Measurements from ENCODE around the gene MTCL1.
A peak's percentile ranks its signal among the peaks of the same experiment; 100 is the strongest.

Gene MTCL1

DNA sequence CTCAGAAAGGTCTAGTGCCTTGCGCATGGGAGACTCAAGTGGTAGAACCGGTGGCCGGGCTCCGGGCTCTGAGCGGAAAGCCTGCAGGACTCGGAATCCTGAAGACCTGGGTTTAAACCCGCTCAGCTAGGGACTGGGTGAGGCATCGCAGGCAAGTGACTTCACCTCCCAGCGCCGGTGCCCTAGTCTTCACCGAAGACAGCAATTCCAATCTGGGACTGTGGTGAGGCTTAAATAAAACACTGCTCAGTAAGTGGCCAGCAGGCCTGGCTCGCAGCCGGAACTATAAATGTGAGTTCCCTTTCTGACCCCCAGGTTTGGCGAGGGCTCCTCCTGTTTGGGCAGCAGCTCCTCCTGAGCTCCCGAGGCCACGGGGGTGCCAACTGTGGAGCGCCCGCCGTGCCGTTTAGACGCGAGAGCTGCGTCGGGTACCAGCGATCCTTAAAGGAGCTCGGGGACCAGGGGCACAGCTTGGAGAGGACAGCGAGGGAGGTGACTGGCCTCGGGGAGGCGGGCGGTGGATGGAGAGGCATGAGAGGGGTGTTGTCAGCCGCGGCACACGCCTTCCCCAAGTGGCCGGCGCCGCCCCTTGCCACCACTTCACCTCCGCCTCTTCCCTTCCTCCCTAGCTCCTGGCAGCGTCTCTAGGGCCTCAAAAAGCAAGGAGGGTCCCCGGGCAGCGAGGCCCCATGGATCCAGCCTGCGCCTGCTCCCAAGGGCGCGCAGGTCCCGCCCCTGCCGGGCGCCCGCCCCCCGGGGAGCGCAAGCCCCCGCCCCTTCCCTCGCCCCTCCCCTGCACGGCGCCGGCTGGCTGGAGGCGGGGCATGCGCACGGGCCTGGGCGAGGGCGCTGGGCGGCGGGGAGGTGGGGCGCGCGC, 757 bp upstream of the MTCL1 start:
- Histone ChIP-seq H3K36me3 (ENCODE audit: control insufficient read depth, insufficient read depth, low read length) (no peaks in the 10 kb centered on the region), H3K27me3 (ENCODE audit: control insufficient read depth, insufficient read depth, low read length) (peaks cover 21% of the 10 kb centered on the region), H3K9ac (ENCODE audit: low read depth, low read length) (no peak overlapping the region), H3K9me3 (ENCODE audit: control insufficient read depth, insufficient read depth, low read length) (no peaks in the 10 kb centered on the region), H3K27ac (ENCODE audit: low read depth, low read length) (peak overlapping the region; percentile 12), H3K4me1 (ENCODE audit: control insufficient read depth, insufficient read depth, low read length) (peaks cover 32% of the 10 kb centered on the region), H3K4me3 (ENCODE audit: low read depth, low read length) (peak overlapping the region; percentile 78)

GRCh38 chr18:8705961-8706790, 820 bp downstream of the MTCL1 start:
- peaks cover 32% of the 10 kb centered on the region for H3K4me1 ChIP-seq (ENCODE audit: control insufficient read depth, insufficient read depth, low read length)
- H3K9ac ChIP-seq (ENCODE audit: low read depth, low read length) = peak overlapping the region; percentile 63

DNA sequence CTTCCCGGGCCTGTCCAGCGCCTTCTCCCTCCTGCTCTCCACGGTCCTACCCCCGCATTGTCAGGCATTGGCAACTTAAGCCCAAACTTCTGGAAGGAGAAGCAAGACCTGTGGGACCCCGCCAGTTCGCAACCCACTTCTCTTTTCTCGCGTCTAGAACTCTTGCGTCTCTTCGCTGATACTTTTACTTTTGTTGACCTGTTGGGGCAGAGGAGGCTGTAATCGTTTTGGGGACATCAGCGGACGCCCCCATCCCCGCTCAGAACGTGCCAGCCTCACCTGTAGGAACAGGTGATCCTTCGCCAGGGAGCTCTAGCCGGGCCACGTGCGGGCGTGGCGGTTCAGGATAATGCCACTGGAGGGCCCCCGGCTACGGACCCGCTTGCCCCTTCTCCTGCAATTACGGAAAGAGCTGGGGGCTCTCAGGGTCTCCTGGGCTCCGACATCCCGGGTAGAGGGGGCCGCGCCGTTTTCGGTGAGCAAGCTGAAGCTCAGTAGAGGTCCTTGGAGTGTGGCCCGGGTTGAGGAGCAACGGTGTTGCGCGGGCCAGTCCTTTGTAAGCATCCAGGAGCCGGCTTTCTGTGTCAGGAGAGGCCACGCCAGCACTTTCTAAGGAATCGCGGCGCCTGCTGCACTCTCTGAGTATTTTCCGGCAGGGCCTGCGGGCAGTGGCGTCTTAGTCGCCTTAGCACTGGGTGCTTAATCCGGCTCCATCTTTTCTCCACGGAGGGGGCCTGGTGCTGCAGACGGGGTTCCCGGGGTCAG, 1.6 kb downstream of the MTCL1 start:
- H3K36me3 ChIP-seq (ENCODE audit: control insufficient read depth, insufficient read depth, low read length) = no peaks in the 10 kb centered on the region
- peak overlapping the region; percentile 21 for H3K27ac ChIP-seq (ENCODE audit: low read depth, low read length)
- peak overlapping the region; percentile 64 for H3K4me3 ChIP-seq (ENCODE audit: low read depth, low read length)
- H3K27me3 ChIP-seq (ENCODE audit: control insufficient read depth, insufficient read depth, low read length) = peaks cover 21% of the 10 kb centered on the region
- peak overlapping the region; percentile 63 for H3K9ac ChIP-seq (ENCODE audit: low read depth, low read length)
- no peaks in the 10 kb centered on the region for H3K9me3 ChIP-seq (ENCODE audit: control insufficient read depth, insufficient read depth, low read length)
- peaks cover 32% of the 10 kb centered on the region for H3K4me1 ChIP-seq (ENCODE audit: control insufficient read depth, insufficient read depth, low read length)

More at GRCh38 chr18:8705961-8706790, 820 bp downstream of the MTCL1 start:
- Histone ChIP-seq H3K27ac (ENCODE audit: low read depth, low read length) (no peak overlapping the region), H3K4me3 (ENCODE audit: low read depth, low read length) (peak overlapping the region; percentile 64), H3K9me3 (ENCODE audit: control insufficient read depth, insufficient read depth, low read length) (no peaks in the 10 kb centered on the region), H3K27me3 (ENCODE audit: control insufficient read depth, insufficient read depth, low read length) (peaks cover 21% of the 10 kb centered on the region), H3K36me3 (ENCODE audit: control insufficient read depth, insufficient read depth, low read length) (no peaks in the 10 kb centered on the region)

- Histone ChIP-seq H3K36me3 (ENCODE audit: control insufficient read depth, insufficient read depth, low read length) (no peaks in the 10 kb centered on the region), H3K9me3 (ENCODE audit: control insufficient read depth, insufficient read depth, low read length) (no peaks in the 10 kb centered on the region), H3K4me3 (ENCODE audit: low read depth, low read length) (peak overlapping the region; percentile 64), H3K27me3 (ENCODE audit: control insufficient read depth, insufficient read depth, low read length) (peaks cover 19% of the 10 kb centered on the region), H3K27ac (ENCODE audit: low read depth, low read length) (peak overlapping the region; percentile 21), H3K9ac (ENCODE audit: low read depth, low read length) (peak overlapping the region; percentile 63), H3K4me1 (ENCODE audit: control insufficient read depth, insufficient read depth, low read length) (peaks cover 39% of the 10 kb centered on the region)
These were observed 2.4 kb downstream of the MTCL1 start for GRCh38 chr18:8707556-8708300.

DNA sequence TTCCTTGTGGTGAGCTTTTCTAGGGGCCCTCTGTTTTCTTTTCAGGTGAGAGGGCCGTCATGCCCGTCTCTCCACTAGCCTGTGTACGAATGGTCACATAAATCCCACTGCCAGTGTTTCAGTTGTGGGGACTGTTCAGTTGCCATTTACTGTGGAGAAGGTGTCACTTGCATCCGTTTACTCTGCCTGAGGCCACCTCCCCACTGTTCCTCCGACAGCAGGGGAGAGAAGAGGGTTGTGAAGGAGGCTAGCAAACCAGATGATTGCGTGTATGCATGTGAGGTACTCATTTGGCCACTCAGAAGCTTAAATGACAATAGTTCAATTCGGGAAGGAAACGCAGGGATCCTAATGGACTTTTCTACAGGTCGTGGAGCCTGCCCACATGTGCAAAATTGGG, 3.3 kb downstream of the MTCL1 start:
- H3K9me3 ChIP-seq (ENCODE audit: control insufficient read depth, insufficient read depth, low read length) = no peaks in the 10 kb centered on the region
- no peak overlapping the region for H3K9ac ChIP-seq (ENCODE audit: low read depth, low read length)
- peaks cover 13% of the 10 kb centered on the region for H3K27me3 ChIP-seq (ENCODE audit: control insufficient read depth, insufficient read depth, low read length)
- H3K4me1 ChIP-seq (ENCODE audit: control insufficient read depth, insufficient read depth, low read length) = peaks cover 38% of the 10 kb centered on the region
- no peak overlapping the region for H3K27ac ChIP-seq (ENCODE audit: low read depth, low read length)
- H3K36me3 ChIP-seq (ENCODE audit: control insufficient read depth, insufficient read depth, low read length) = no peaks in the 10 kb centered on the region
- no peak overlapping the region; the same call in 1 of the 2 replicates for H3K4me3 ChIP-seq (ENCODE audit: low read depth, low read length)

GRCh38 chr18:8709248-8710059, 4.1 kb downstream of the MTCL1 start:
- Histone ChIP-seq H3K27me3 (ENCODE audit: control insufficient read depth, insufficient read depth, low read length) (peaks cover 8% of the 10 kb centered on the region; the same call in 1 of the 2 replicates), H3K4me3 (ENCODE audit: low read depth, low read length) (no peak overlapping the region), H3K4me1 (ENCODE audit: control insufficient read depth, insufficient read depth, low read length) (peaks cover 34% of the 10 kb centered on the region), H3K36me3 (ENCODE audit: control insufficient read depth, insufficient read depth, low read length) (no peaks in the 10 kb centered on the region; the same call in 1 of the 2 replicates), H3K9me3 (ENCODE audit: control insufficient read depth, insufficient read depth, low read length) (no peaks in the 10 kb centered on the region), H3K9ac (ENCODE audit: low read depth, low read length) (no peak overlapping the region), H3K27ac (ENCODE audit: low read depth, low read length) (no peak overlapping the region)

- peaks cover 6% of the 10 kb centered on the region for H3K36me3 ChIP-seq (ENCODE audit: control insufficient read depth, insufficient read depth, low read length)
- H3K27me3 ChIP-seq (ENCODE audit: control insufficient read depth, insufficient read depth, low read length) = peaks cover 4% of the 10 kb centered on the region; the same call in 1 of the 2 replicates
- peaks cover 50% of the 10 kb centered on the region for H3K4me1 ChIP-seq (ENCODE audit: control insufficient read depth, insufficient read depth, low read length)
- H3K4me3 ChIP-seq (ENCODE audit: low read depth, low read length) = no peak overlapping the region
- H3K27ac ChIP-seq (ENCODE audit: low read depth, low read length) = no peak overlapping the region
- H3K9ac ChIP-seq (ENCODE audit: low read depth, low read length) = no peak overlapping the region
- no peaks in the 10 kb centered on the region for H3K9me3 ChIP-seq (ENCODE audit: control insufficient read depth, insufficient read depth, low read length)
These were observed 6.4 kb downstream of the MTCL1 start for GRCh38 chr18:8711736-8712135.

GRCh38 chr18:8713691-8714090, 8.3 kb downstream of the MTCL1 start:
- H3K27ac ChIP-seq (ENCODE audit: low read depth, low read length) = no peak overlapping the region
- H3K9me3 ChIP-seq (ENCODE audit: control insufficient read depth, insufficient read depth, low read length) = no peaks in the 10 kb centered on the region
- H3K4me3 ChIP-seq (ENCODE audit: low read depth, low read length) = no peak overlapping the region
- H3K36me3 ChIP-seq (ENCODE audit: control insufficient read depth, insufficient read depth, low read length) = peaks cover 9% of the 10 kb centered on the region
- H3K4me1 ChIP-seq (ENCODE audit: control insufficient read depth, insufficient read depth, low read length) = peaks cover 54% of the 10 kb centered on the region
- H3K9ac ChIP-seq (ENCODE audit: low read depth, low read length) = no peak overlapping the region
- no peaks in the 10 kb centered on the region for H3K27me3 ChIP-seq (ENCODE audit: control insufficient read depth, insufficient read depth, low read length)

GRCh38 chr18:8715599-8715998, 10.2 kb downstream of the MTCL1 start:
- Histone ChIP-seq H3K4me3 (ENCODE audit: low read depth, low read length) (no peak overlapping the region), H3K36me3 (ENCODE audit: control insufficient read depth, insufficient read depth, low read length) (peaks cover 24% of the 10 kb centered on the region), H3K4me1 (ENCODE audit: control insufficient read depth, insufficient read depth, low read length) (peaks cover 67% of the 10 kb centered on the region), H3K9me3 (ENCODE audit: control insufficient read depth, insufficient read depth, low read length) (no peaks in the 10 kb centered on the region), H3K9ac (ENCODE audit: low read depth, low read length) (no peak overlapping the region), H3K27me3 (ENCODE audit: control insufficient read depth, insufficient read depth, low read length) (no peaks in the 10 kb centered on the region), H3K27ac (ENCODE audit: low read depth, low read length) (no peak overlapping the region)
